Stimulated activated CD4-positive, alpha-beta T cell treated with anti-CD3 and anti-CD28 coated beads, Interleukin-15, amount 100 ng/mL, for 24 hours (primary cell): ENCODE results near the gene TUG1.

Experiments
- DNase-seq: peaks from one replicate; pipeline ENCODE4 v3.0.0-alpha.2; 2020

Gene TUG1

DNA sequence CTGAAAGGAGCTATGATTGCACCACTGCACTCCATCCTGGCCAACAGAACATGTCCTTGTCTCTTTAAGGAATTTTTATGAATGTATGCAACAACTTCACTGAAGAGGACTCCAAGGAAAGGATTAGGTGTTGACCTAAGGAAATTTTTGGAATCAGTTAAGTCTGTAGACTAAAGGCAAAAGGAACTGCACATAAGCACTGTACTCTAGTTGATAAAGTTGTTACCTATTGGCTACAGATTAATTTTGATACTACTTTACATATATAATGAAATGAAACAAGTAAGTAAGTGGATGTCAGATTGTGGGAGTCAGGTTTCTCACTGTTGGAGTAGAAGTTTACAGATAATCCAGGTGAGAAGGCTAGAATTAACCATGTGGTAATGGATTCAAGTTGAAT, 36.5 kb downstream of the TUG1 start:
- DNase-seq: no peak

- no peak for DNase-seq
Measured at GRCh38 chr22:31019191-31019930, 50.3 kb downstream of the TUG1 start.

DNA sequence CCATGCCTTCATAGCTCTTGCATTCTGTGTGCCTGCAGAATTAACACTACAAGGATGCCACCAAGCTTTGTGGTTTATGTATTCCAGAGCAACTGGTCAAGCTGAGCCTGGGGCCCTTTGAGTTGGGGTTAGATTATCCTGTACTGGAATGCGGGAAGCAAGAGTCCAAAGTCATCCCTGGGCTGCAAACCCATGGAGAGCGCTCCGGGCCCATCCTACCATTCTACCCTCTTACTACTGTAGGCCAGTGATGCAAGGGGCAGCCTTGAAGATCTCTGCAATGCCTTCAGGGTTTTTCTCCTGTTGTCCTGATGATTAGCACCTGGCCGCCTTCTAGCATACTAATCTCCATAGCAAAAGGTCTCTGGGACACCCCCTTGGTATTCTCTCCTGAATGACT, 51.3 kb downstream of the TUG1 start:
- DNase-seq: no peak

DNA sequence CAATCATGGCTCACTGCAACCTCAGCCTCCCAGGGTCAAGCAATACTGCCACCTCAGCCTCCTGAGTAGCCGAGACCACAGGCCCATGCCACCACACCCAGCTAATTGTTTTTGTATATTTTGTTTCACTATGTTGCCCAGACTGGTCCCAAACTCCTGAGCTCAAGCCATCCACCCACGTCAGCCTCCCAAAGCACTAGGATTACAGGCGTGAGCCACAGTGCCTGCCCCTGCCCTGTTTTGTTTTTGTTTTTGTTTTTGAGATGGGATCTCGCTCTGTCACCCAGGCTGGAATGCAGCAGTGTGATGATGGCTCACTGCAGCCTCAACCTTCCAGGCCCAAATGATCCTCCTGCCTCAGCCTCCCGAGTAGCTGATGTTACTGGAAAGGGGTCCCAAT, 53.5 kb downstream of the TUG1 start:
- DNase-seq: no peak
